Right ventricle myocardium inferior (tissue), 1 donor: ENCODE measurements around the gene C1S. TPM values are rescaled to one million over a fixed set of nuclear protein-coding genes. Genes with fewer than 3 reads are reported as not detected.

Source experiments
- ATAC-seq: fragments of 200-7000 bp; cut with Tn5 transposase; one replicate; pipeline ENCODE4 v1.9.1; 2020; ENCODE audit warnings: mild to moderate bottlenecking, moderate library complexity
- DNase-seq: peaks from one replicate; pipeline ENCODE4 v3.0.0; 2021; ENCODE audit errors: missing footprints
- intact Hi-C: fragments of 100-400 bp; cut with DNase I; formaldehyde crosslinking; loops from one replicate; pipeline ENCODE4 v1.11.0; 2022
- total RNA-seq: library from RNA; stranded (reverse); fragmentation: NEBNext Ultra II Directional; extraction: Animal tissue kit (Norgen Biotek cat#: 25700); gene quantifications from one replicate; pipeline ENCODE4 v1.2.1, GENCODE V29; 2021
- donor health status: DM: no; HTN: yes; CAD: no; lungs with severe emphysema.

Gene C1S
- total RNA-seq, 1 donor from 2014 or later = 153 TPM

GRCh38 chr12:7109572-7109920 is 49.0 kb downstream of the C1S start:
- no peak for ATAC-seq
- no peak for DNase-seq
- intact Hi-C loops = loop anchor here (2.0 to 10.0 kb wide), 3 partner anchors 49 to 235 kb away; partner anchors contain the start of genes C12orf57, C1S and SPSB2

GRCh38 chr12:7110661-7111060 is 50.1 kb downstream of the C1S start:
- ATAC-seq (no peak), DNase-seq (no peak)
- intact Hi-C loops = loop anchor here (5.0 kb wide), 1 partner anchor 183 kb away; the partner anchor contains the start of gene ATN1

GRCh38 chr12:7112041-7112440 is 51.5 kb downstream of the C1S start:
- intact Hi-C loops = loop anchor here (5.0 kb wide), 1 partner anchor 185 kb away; the partner anchor contains the start of gene ATN1
- DNase-seq (no peak), ATAC-seq (no peak)

- ATAC-seq (no peak), DNase-seq (peak; percentile 32)
- intact Hi-C loops = loop anchor here (5.0 kb wide), 1 partner anchor 186 kb away; the partner anchor contains the start of gene ATN1
These were observed 52.9 kb downstream of the C1S start for GRCh38 chr12:7113389-7113871.

GRCh38 chr12:7114008-7114407 is 53.5 kb downstream of the C1S start:
- no peak for ATAC-seq
- no peak for DNase-seq
- intact Hi-C loops = loop anchor here (5.0 kb wide), 1 partner anchor 187 kb away; the partner anchor contains the start of gene ATN1

- ATAC-seq (no peak), DNase-seq (no peak)
- intact Hi-C loops = loop anchor here (5.0 kb wide), 1 partner anchor 188 kb away; the partner anchor contains the start of gene ATN1
These were observed 54.3 kb downstream of the C1S start for GRCh38 chr12:7114851-7115250.

DNA sequence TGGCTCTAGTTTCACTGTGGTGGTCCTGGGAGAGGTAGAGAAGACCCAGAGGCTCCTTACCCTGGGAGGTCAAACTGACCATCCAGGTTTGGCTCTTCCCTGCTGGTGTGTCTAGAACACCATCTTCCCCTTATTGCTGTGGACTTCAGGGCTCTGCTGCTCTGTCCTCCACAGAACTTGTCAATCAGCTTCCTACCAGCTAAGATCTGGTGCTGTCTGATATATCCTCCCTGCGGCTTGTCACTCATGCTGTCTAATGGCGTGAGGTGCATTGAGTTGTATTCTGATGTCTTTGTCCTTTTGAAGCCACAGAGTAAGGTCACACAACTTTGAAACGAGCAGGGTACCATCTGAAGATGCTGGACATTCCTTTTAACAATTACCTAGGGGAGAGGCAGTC is 55.7 kb downstream of the C1S start:
- intact Hi-C loops = no loop called here
- ATAC-seq (no peak), DNase-seq (no peak)

DNA sequence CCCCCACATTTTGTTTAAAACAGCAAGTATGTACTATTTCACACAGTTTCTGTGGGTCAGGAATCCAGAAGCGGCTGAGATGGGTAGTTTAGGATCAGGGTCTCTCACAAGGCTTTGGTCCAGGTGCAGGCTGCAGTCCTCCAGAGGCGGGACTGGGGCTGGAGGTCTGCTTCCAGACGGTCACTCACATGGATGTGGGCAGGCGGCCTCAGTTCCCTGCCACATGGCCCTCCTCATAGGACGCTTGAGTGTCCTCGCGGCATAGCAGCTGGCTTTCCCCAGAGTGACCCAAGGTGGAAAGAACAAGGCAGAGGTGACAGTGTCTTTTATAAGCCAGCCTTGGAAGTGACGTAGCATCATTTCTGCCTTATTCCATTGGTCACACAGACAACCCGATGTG is 56.4 kb downstream of the C1S start:
- intact Hi-C loops = no loop called here
- ATAC-seq (no peak), DNase-seq (no peak)

DNA sequence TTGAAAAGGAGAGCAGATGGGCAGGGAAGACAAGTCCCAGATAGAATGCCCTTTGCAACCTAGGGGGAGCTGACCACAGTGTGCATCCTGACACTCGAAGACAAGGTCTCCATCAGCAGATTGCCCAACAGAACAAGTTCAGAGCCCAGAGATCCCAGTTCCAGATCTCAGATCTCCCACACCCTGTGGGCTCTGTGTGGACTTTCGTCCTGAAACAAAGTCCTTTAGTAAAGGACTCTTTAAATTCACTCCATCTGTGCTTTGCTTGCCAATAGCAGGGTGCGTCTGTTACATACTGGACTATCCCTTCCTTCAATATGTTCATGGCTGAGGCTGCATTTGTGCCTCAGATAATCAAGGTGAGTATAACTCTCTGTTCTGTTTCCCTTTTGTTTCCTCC is 57.2 kb downstream of the C1S start:
- DNase-seq (no peak), ATAC-seq (no peak)
- intact Hi-C loops = no loop called here

GRCh38 chr12:7118881-7119280 is 58.4 kb downstream of the C1S start:
- DNase-seq (no peak), ATAC-seq (no peak)
- intact Hi-C loops = no loop called here

GRCh38 chr12:7120166-7120565 is 59.6 kb downstream of the C1S start:
- no peak for DNase-seq
- no peak for ATAC-seq
- intact Hi-C loops = no loop called here

Other genes with a start within 250 kb of the C1S start
- gene GPR162, start 238.9 kb upstream of the C1S start, total RNA-seq = 7.8 TPM
- gene P3H3, start 232.3 kb upstream of the C1S start, total RNA-seq = 10.3 TPM
- gene GNB3, start 219.8 kb upstream of the C1S start, total RNA-seq = 4.0 TPM
- 1.2 TPM for gene CDCA3, start 209.4 kb upstream of the C1S start, total RNA-seq
- gene USP5, start 208.6 kb upstream of the C1S start, total RNA-seq = 62.0 TPM
- 832 TPM for gene TPI1, start 193.2 kb upstream of the C1S start, total RNA-seq
- 3.0 TPM for gene SPSB2, start 187.4 kb upstream of the C1S start, total RNA-seq
- 9.4 TPM for gene LRRC23, start 155.9 kb upstream of the C1S start, total RNA-seq
- gene ENO2, start 146.1 kb upstream of the C1S start, total RNA-seq = 10.2 TPM
- gene ATN1, start 132.8 kb upstream of the C1S start, total RNA-seq = 78.9 TPM
- gene RNU7-1, start 116.9 kb upstream of the C1S start, total RNA-seq = not detected
- 250 TPM for gene C12orf57, start 116.7 kb upstream of the C1S start, total RNA-seq
- 9.1 TPM for gene PTPN6, start 109.4 kb upstream of the C1S start, total RNA-seq
- 149 TPM for gene PHB2, start 90.1 kb upstream of the C1S start, total RNA-seq
- 42.9 TPM for gene EMG1, start 89.8 kb upstream of the C1S start, total RNA-seq
- gene LPCAT3, start 42.2 kb upstream of the C1S start, total RNA-seq = 54.7 TPM
- 227 TPM for gene C1R, start 31.7 kb downstream of the C1S start, total RNA-seq
- 14.4 TPM for gene C1RL, start 48.5 kb downstream of the C1S start, total RNA-seq
- gene RBP5, start 68.2 kb downstream of the C1S start, total RNA-seq = 0.54 TPM
- 5.7 TPM for gene CLSTN3, start 69.7 kb downstream of the C1S start, total RNA-seq
- gene PEX5, start 129.0 kb downstream of the C1S start, total RNA-seq = 30.9 TPM
- not detected for gene ACSM4, start 243.4 kb downstream of the C1S start, total RNA-seq